ENCODE results near the gene PAM. TPM values are rescaled to one million over a fixed set of nuclear protein-coding genes. Genes with fewer than 3 reads are reported as not detected.

Gene PAM
- total and polyA plus RNA-seq, 11 donors, result 569 to 1,548 (median 1,087) TPM

- peak overlapping the region in 2 of 12 donors; percentile 18 to 30 for H3K27ac ChIP-seq
- intact Hi-C loops (cut with DNase I), result no loop called here
- H3K4me1 ChIP-seq, result peaks cover 0 to 45% (median 25%) of the 10 kb centered on the region in 12 donors
- TF ChIP-seq POLR2A (IDR thresholded peaks at IDR 0.05), result no peak
- TF ChIP-seq CTCF (IDR thresholded peaks at IDR 0.05), result no peak
- ATAC-seq (peak in 2 of 4 donors; percentile 27 to 51), DNase-seq (no peak)
- WGBS, 4 donors, result 48 to 53% (median 52%) methylated on average over 6 of the region's 6 CpGs
- H3K9me3 ChIP-seq, result peaks cover 0 to 8% (median 0%) of the 10 kb centered on the region in 12 donors
- H3K27me3 ChIP-seq, result no peaks in the 10 kb centered on the region
- H3K36me3 ChIP-seq, result peaks cover 0 to 22% (median 8%) of the 10 kb centered on the region in 9 donors
- no peak overlapping the region for H3K4me3 ChIP-seq
Measured at GRCh38 chr5:102910240-102911226, 155.4 kb downstream of the PAM start.

GRCh38 chr5:102911973-102912372 lies 156.9 kb downstream of the PAM start:
- Histone ChIP-seq H3K27me3 (no peaks in the 10 kb centered on the region), H3K9me3 (peaks cover 0 to 2% (median 0%) of the 10 kb centered on the region in 12 donors), H3K4me3 (no peak overlapping the region), H3K36me3 (peaks cover 0 to 28% (median 8%) of the 10 kb centered on the region in 9 donors), H3K27ac (peak overlapping the region in 6 of 12 donors; percentile 13 to 40 (median 20)), H3K4me1 (peaks cover 0 to 45% (median 26%) of the 10 kb centered on the region in 12 donors)
- intact Hi-C loops (cut with DNase I), result no loop called here
- TF ChIP-seq CTCF (IDR thresholded peaks at IDR 0.05), result no peak
- no peak for TF ChIP-seq POLR2A (IDR thresholded peaks at IDR 0.05)
- DNase-seq, result no peak
- peak in 3 of 4 donors; percentile 41 to 67 (median 56) for ATAC-seq
- WGBS, 4 donors, result 3 to 13% (median 7%) methylated on average over 2 of the region's 2 CpGs

- DNase-seq (no peak), ATAC-seq (no peak)
- intact Hi-C loops (cut with DNase I), result no loop called here
- Histone ChIP-seq H3K27me3 (no peaks in the 10 kb centered on the region), H3K4me3 (no peak overlapping the region), H3K4me1 (peaks cover 0 to 40% (median 21%) of the 10 kb centered on the region in 12 donors), H3K36me3 (peaks cover 0 to 33% (median 8%) of the 10 kb centered on the region in 9 donors), H3K27ac (no peak overlapping the region), H3K9me3 (no peaks in the 10 kb centered on the region)
- TF ChIP-seq POLR2A (IDR thresholded peaks at IDR 0.05) (no peak), CTCF (IDR thresholded peaks at IDR 0.05) (no peak)
Measured at GRCh38 chr5:102916109-102916508, 161.0 kb downstream of the PAM start.

GRCh38 chr5:102918986-102919610 lies 164.0 kb downstream of the PAM start:
- H3K4me1 ChIP-seq, result peaks cover 0 to 48% (median 23%) of the 10 kb centered on the region in 12 donors
- H3K27me3 ChIP-seq, result no peaks in the 10 kb centered on the region
- H3K36me3 ChIP-seq, result peaks cover 0 to 28% (median 6%) of the 10 kb centered on the region in 9 donors
- no peak overlapping the region for H3K27ac ChIP-seq
- no peak for DNase-seq
- no peak overlapping the region for H3K4me3 ChIP-seq
- 77 to 88% (median 82%) methylated on average over 1 of the region's 1 CpG for WGBS, 4 donors
- no peak for ATAC-seq
- TF ChIP-seq POLR2A (IDR thresholded peaks at IDR 0.05), result no peak
- no peak for TF ChIP-seq CTCF (IDR thresholded peaks at IDR 0.05)
- H3K9me3 ChIP-seq, result no peaks in the 10 kb centered on the region
- intact Hi-C loops (cut with DNase I), result no loop called here

Data from heart left ventricle (tissue), 16 donors.